HEK293T (cell line): ENCODE data around the gene DCP1A.

Experiments used
- ARNT ChIP-seq: fragments of 450-650 bp; IDR thresholded peaks from 2 replicates; pipeline ENCODE4 v1.6.1; 2017; ENCODE audit warnings: mild to moderate bottlenecking
- FOXK2 ChIP-seq: fragments of 450-650 bp; IDR thresholded peaks from 2 replicates; pipeline ENCODE4 v1.6.1; 2016; ENCODE audit warnings: mild to moderate bottlenecking
- FOXM1 ChIP-seq: fragments of 450-650 bp; IDR thresholded peaks from 2 replicates; pipeline ENCODE4 v1.6.1; 2017; ENCODE audit warnings: mild to moderate bottlenecking, borderline replicate concordance
- HDGF ChIP-seq: fragments of 450-650 bp; IDR thresholded peaks from 2 replicates; pipeline ENCODE4 v1.6.1; 2017; ENCODE audit warnings: antibody characterized with exemption, borderline replicate concordance
- SP1 ChIP-seq: fragments of 450-650 bp; IDR thresholded peaks from 2 replicates; pipeline ENCODE4 v1.6.1; 2017
- TARDBP ChIP-seq: fragments of 450-650 bp; IDR thresholded peaks from 2 replicates; pipeline ENCODE4 v1.6.1; 2016
- ZNF384 ChIP-seq: fragments of 450-650 bp; IDR thresholded peaks from 2 replicates; pipeline ENCODE4 v1.6.1; 2016

DNA sequence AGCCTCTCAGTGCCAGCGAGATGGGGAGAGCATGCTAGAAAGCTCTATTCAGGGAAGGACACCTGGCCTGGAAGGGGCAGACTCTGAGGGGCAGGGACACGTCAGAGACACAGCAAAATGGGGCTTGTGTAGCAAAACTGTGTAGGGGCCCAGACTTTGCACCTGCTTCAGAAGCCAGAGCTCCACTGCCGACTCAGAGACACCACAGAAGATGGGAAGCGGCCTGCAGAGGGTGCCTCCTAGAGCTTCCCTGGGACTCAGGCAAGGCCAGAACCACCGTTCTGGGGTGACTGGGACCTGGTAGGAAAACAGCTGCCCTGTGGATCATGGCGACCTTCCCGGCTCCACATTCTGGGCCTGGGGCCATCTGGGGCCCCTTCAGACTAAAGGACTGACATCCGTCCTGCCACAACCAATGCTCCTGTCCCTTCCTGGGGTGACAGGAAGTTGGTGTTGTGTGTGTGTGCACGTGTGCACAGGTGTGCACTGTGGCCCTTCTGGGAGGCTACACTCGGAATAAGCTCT is 74.1 kb downstream of the DCP1A start:
- TF ChIP-seq ARNT (no peak), SP1 (no peak), FOXM1 (no peak), HDGF (no peak), TARDBP (no peak), ZNF384 (no peak), FOXK2 (no peak)
